Skeletal muscle satellite cell (primary cell): ENCODE results near the gene VSNL1.

Source experiments
- H3K27me3 ChIP-seq: 2 replicates; pipeline ENCODE4 v1.7.0; 2013; ENCODE audit warnings: low read length; ENCODE audit not compliant: control insufficient read depth, insufficient read depth
- H3K36me3 ChIP-seq: 2 replicates; pipeline ENCODE4 v1.7.0; 2013; ENCODE audit warnings: mild to moderate bottlenecking, control low read depth, low read length; ENCODE audit not compliant: insufficient read depth
- H3K4me1 ChIP-seq: 2 replicates; pipeline ENCODE4 v1.7.0; 2013; ENCODE audit warnings: low read length; ENCODE audit not compliant: control insufficient read depth, insufficient read depth
- H3K4me2 ChIP-seq: 2 replicates; pipeline ENCODE4 v1.7.0; 2013; ENCODE audit warnings: mild to moderate bottlenecking, low read length
- H3K4me3 ChIP-seq: 2 replicates; pipeline ENCODE4 v1.7.0; 2013; ENCODE audit warnings: low read length
- H3K9ac ChIP-seq: 2 replicates; pipeline ENCODE4 v1.7.0; 2013; ENCODE audit warnings: mild to moderate bottlenecking, low read depth, low read length, moderate library complexity
- H3K9me3 ChIP-seq: replicated peaks from 2 replicates; pipeline ENCODE4 v1.7.0; 2013; ENCODE audit warnings: mild to moderate bottlenecking, control low read depth, low read length

Gene VSNL1

DNA sequence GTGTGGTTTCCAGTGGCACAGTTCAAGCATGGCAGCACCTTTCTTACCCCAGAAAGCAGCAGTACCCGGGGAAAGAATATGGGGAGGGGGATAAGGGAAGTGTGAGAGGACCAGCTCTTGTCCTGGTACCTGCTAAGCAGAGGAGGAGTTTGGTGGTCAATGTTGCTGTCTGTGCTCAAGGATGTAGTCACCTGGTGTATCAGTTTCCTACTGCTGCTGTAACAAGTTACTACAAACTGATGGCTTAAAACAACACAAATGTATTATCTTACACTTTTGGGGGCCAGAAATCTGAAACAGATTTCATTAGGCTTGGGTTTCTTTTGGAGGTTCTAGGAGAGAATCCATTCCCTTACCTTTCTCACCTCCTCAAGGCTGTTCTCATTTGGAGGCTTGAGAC is 77.5 kb downstream of the VSNL1 start:
- Histone ChIP-seq H3K36me3 (no peaks in the 10 kb centered on the region), H3K9ac (no peak overlapping the region), H3K4me2 (no peak overlapping the region), H3K4me1 (peaks cover 34% of the 10 kb centered on the region), H3K27me3 (no peaks in the 10 kb centered on the region), H3K4me3 (no peak overlapping the region), H3K9me3 (no peaks in the 10 kb centered on the region)

DNA sequence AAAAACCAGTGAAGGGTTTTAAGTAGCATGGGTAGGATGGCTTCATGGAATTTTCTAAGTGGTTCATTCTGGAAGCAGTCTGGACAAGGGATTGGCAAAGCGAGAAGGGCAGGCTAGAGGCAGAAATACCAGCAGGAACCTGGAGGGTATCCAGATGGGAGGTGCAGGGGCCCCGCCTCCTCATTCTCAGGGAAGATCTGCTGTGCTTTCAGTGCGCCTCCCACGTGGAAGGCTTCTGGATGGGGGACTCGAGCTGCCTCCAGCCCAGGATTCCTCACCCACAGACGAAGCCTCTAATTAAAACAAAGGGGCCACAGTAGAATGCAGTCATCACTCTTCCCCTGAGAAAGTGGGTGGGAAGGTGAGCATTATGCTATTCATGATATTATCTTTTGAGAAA is 79.8 kb downstream of the VSNL1 start:
- Histone ChIP-seq H3K4me2 (peak overlapping the region; percentile 39), H3K36me3 (no peaks in the 10 kb centered on the region), H3K4me1 (peaks cover 33% of the 10 kb centered on the region), H3K9me3 (no peaks in the 10 kb centered on the region), H3K4me3 (no peak overlapping the region), H3K9ac (no peak overlapping the region), H3K27me3 (no peaks in the 10 kb centered on the region)

GRCh38 chr2:17620841-17621240 is 80.3 kb downstream of the VSNL1 start:
- Histone ChIP-seq H3K4me1 (peaks cover 27% of the 10 kb centered on the region), H3K9ac (no peak overlapping the region), H3K4me2 (peak overlapping the region; percentile 39), H3K27me3 (no peaks in the 10 kb centered on the region), H3K36me3 (no peaks in the 10 kb centered on the region), H3K9me3 (no peaks in the 10 kb centered on the region), H3K4me3 (no peak overlapping the region)

DNA sequence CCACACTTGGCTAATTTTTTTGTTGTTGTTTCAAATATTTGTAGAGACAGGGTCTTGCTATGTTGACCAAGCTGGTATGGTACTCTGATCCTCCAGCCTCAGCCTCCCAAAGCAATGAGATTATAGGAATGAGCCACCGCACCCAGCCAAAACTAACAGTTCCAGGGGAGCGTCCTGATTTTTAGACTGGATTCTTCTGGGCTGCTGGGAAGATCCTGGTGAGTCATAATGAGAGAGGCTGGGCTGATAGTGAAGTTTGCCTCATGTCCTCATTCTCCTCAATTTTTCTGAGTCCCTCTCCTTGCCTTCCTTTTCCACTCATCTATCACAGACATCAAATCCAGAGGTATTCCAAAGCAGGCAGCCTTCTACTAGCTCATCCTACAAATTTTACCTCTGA is 81.3 kb downstream of the VSNL1 start:
- no peak overlapping the region for H3K9ac ChIP-seq
- no peaks in the 10 kb centered on the region for H3K36me3 ChIP-seq
- H3K4me3 ChIP-seq: no peak overlapping the region
- H3K27me3 ChIP-seq: no peaks in the 10 kb centered on the region
- H3K9me3 ChIP-seq: no peaks in the 10 kb centered on the region
- H3K4me1 ChIP-seq: peaks cover 21% of the 10 kb centered on the region
- H3K4me2 ChIP-seq: no peak overlapping the region

- no peaks in the 10 kb centered on the region for H3K27me3 ChIP-seq
- peaks cover 14% of the 10 kb centered on the region for H3K4me1 ChIP-seq
- no peak overlapping the region for H3K9ac ChIP-seq
- no peak overlapping the region for H3K4me2 ChIP-seq
- H3K36me3 ChIP-seq: no peaks in the 10 kb centered on the region
- H3K4me3 ChIP-seq: no peak overlapping the region
- no peaks in the 10 kb centered on the region for H3K9me3 ChIP-seq
These were observed 85.0 kb downstream of the VSNL1 start for GRCh38 chr2:17625446-17625845.

- H3K9me3 ChIP-seq: no peaks in the 10 kb centered on the region
- H3K4me1 ChIP-seq: no peaks in the 10 kb centered on the region
- no peak overlapping the region for H3K4me2 ChIP-seq
- no peak overlapping the region for H3K9ac ChIP-seq
- H3K27me3 ChIP-seq: no peaks in the 10 kb centered on the region
- H3K36me3 ChIP-seq: no peaks in the 10 kb centered on the region
- H3K4me3 ChIP-seq: no peak overlapping the region
These were observed 86.5 kb downstream of the VSNL1 start for GRCh38 chr2:17626986-17627385.

DNA sequence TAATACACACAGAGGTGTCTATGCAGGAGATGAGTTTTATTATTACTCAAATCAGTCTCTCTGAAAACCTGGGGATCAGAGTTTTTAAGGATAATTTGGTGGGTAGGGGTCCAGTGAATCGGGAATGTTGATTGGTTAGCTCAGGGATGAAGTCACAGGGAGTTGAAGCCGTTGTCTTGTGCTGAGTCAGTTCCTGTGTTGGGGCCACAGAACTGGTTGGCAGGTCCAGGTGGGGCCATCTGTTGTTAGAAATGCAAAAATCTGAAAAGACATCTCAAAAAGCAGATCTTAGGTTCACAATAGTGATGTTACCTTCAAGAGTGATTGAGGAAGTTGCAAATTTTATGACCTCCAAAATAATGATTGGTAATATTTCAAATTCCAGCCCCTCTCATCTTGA is 86.9 kb downstream of the VSNL1 start:
- no peak overlapping the region for H3K4me2 ChIP-seq
- no peak overlapping the region for H3K4me3 ChIP-seq
- H3K4me1 ChIP-seq: no peaks in the 10 kb centered on the region
- no peaks in the 10 kb centered on the region for H3K27me3 ChIP-seq
- no peaks in the 10 kb centered on the region for H3K36me3 ChIP-seq
- no peaks in the 10 kb centered on the region for H3K9me3 ChIP-seq
- H3K9ac ChIP-seq: no peak overlapping the region

GRCh38 chr2:17628349-17629261 is 88.1 kb downstream of the VSNL1 start:
- Histone ChIP-seq H3K4me1 (no peaks in the 10 kb centered on the region), H3K9ac (no peak overlapping the region), H3K9me3 (no peaks in the 10 kb centered on the region), H3K4me3 (no peak overlapping the region), H3K27me3 (no peaks in the 10 kb centered on the region), H3K4me2 (no peak overlapping the region), H3K36me3 (no peaks in the 10 kb centered on the region)

GRCh38 chr2:17630089-17630488 is 89.6 kb downstream of the VSNL1 start:
- Histone ChIP-seq H3K9ac (no peak overlapping the region), H3K36me3 (no peaks in the 10 kb centered on the region), H3K9me3 (no peaks in the 10 kb centered on the region), H3K4me3 (no peak overlapping the region), H3K4me2 (no peak overlapping the region), H3K27me3 (no peaks in the 10 kb centered on the region), H3K4me1 (no peaks in the 10 kb centered on the region)

DNA sequence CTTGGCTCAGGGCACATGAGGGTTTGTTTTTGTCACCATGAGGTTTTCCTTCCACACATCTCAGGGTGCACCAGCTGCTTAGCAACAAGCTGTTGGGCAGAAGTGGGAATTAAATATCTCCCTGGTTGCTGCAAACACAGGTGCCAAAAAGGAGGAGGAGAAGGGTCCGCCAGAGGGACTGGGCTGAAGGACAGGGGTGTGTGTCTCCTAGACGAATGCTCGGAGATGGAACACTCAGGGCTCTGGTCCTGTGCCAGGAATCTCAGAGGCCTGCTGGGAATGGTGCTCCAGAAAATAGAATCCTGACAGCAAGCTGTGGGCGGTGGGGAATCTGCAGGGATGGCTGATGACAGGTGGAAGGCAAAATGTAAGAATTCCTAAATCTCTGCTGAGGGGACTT is 94.5 kb downstream of the VSNL1 start:
- H3K4me2 ChIP-seq: no peak overlapping the region

DNA sequence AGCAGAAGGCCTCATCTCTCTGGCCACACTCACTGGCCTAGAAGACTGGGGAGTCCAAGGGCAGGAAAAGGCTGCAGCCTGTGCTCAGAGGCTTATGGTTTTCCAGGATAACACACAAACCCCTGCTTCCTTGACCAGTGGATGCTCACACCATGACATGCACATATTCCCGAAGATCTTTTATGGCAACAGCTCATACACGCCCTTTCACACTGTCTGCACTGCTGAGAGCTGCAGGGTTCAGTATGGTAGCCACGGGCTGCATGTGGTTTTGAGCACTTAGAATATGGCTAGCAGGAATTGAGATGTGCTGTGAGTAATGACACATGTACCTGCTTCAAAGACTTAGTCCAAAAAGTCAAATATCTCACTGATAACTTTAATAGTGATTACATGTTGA is 95.8 kb downstream of the VSNL1 start:
- H3K4me1 ChIP-seq: no peaks in the 10 kb centered on the region
- no peak overlapping the region for H3K4me3 ChIP-seq
- H3K9me3 ChIP-seq: no peaks in the 10 kb centered on the region
- no peak overlapping the region for H3K4me2 ChIP-seq
- no peaks in the 10 kb centered on the region for H3K27me3 ChIP-seq
- H3K36me3 ChIP-seq: no peaks in the 10 kb centered on the region
- H3K9ac ChIP-seq: no peak overlapping the region

More for the DNA sequence above, 94.5 kb downstream of the VSNL1 start:
- no peaks in the 10 kb centered on the region for H3K36me3 ChIP-seq
- no peaks in the 10 kb centered on the region for H3K9me3 ChIP-seq
- H3K27me3 ChIP-seq: no peaks in the 10 kb centered on the region
- no peak overlapping the region for H3K9ac ChIP-seq
- no peaks in the 10 kb centered on the region for H3K4me1 ChIP-seq
- H3K4me3 ChIP-seq: no peak overlapping the region
